A549 (cell line): Measurements from ENCODE around the gene RNF43. TPM values are rescaled to one million over a fixed set of nuclear protein-coding genes. Genes with fewer than 3 reads are reported as not detected.
A peak's percentile ranks its signal among the peaks of the same experiment; 100 is the strongest.

Source experiments
- ATAC-seq, 2 experiments: fragments of 200-7000 bp in 1 of 2; fragments of >200 bp in 1 of 2; cut with Nextera tagmentation in 1 of 2; cut with Tn5 transposase in 1 of 2; 3 replicates each; pipeline versions ENCODE4 v1.8.0 to v1.9.1; 2018 to 2020; ENCODE audit warnings: mild to moderate bottlenecking in 1 of 2, moderate library complexity in 1 of 2
- CTCF ChIA-PET: fragments of 300-600 bp; sonication (Branson Sonifier 250); formaldehyde crosslinking; extraction: SDS; loops from one replicate; lab custom pipeline; 2021; ENCODE audit warnings: antibody characterized with exemption, inconsistent platforms; lab: Yijun Ruan, JAX
- POLR2A ChIA-PET: fragments of 350-600 bp; formaldehyde crosslinking; extraction: SDS; loops from one replicate; lab custom pipeline; 2021; ENCODE audit warnings: antibody characterized with exemption, inconsistent platforms; lab: Yijun Ruan, JAX
- DNase-seq, 2 experiments: peaks; one replicate each; pipeline versions ENCODE4 v3.0.0 to v3.0.0-alpha.2; 2011 to 2016; ENCODE audit warnings: low read depth in 1 of 2, low spot score in 1 of 2
- FAIRE-seq: peaks from 2 replicates; lab custom pipeline; 2011; peaks lifted over from hg19 to GRCh38; lab: Jason Lieb, UNC
- H3K27ac ChIP-seq, 2 experiments: fragments of >200 bp; sonication (Bioruptor Twin); formaldehyde crosslinking; 3 replicates each; pipeline ENCODE4 v1.5.1; 2016 to 2017
- H3K4me1 ChIP-seq: fragments of >200 bp; sonication (Bioruptor Twin); formaldehyde crosslinking; 3 replicates; pipeline ENCODE4 v1.6.1; 2016
- H3K4me2 ChIP-seq: fragments of >200 bp; sonication (Bioruptor Twin); formaldehyde crosslinking; 3 replicates; pipeline ENCODE4 v1.6.1; 2016
- H3K4me3 ChIP-seq: fragments of >200 bp; sonication (Bioruptor Twin); formaldehyde crosslinking; 3 replicates; pipeline ENCODE4 v1.5.1; 2016
- H3K9me3 ChIP-seq: fragments of >200 bp; sonication (Bioruptor Twin); formaldehyde crosslinking; 3 replicates; pipeline ENCODE4 v1.6.1; 2016
- CBX8 ChIP-seq: fragments of 200-600 bp; sonication (generic); IDR thresholded peaks from 2 replicates; pipeline ENCODE4 v1.6.1; 2016
- CHD2 ChIP-seq: fragments of 150-350 bp; IDR thresholded peaks from 2 replicates; pipeline ENCODE4 v1.6.1; 2014; ENCODE audit warnings: low read length; ENCODE audit not compliant: partially characterized antibody
- ESRRA ChIP-seq: fragments of 150-350 bp; IDR thresholded peaks from 2 replicates; pipeline ENCODE4 v1.6.1; 2014; ENCODE audit warnings: mild to moderate bottlenecking, low read length, borderline replicate concordance
- FOSB ChIP-seq: fragments of 250-450 bp; sonication (Bioruptor Pico); IDR thresholded peaks from 2 replicates; pipeline ENCODE4 v1.5.0; 2020; ENCODE audit warnings: mild to moderate bottlenecking, moderate library complexity
- HOXB13 ChIP-seq: fragments of 250-450 bp; sonication (Bioruptor Pico); IDR thresholded peaks from 2 replicates; pipeline ENCODE4 v1.5.0; 2020; ENCODE audit warnings: low read depth, mild to moderate bottlenecking, moderate library complexity
- JUN ChIP-seq, 2 experiments: fragments of >200 bp; sonication (Bioruptor Twin); formaldehyde crosslinking; IDR thresholded peaks; 2 replicates in 1 of 2; 3 replicates in 1 of 2; pipeline ENCODE4 v1.6.1; 2016 to 2017
- MAFK ChIP-seq: fragments of 450-650 bp; IDR thresholded peaks from 2 replicates; pipeline ENCODE4 v1.6.1; 2014; ENCODE audit not compliant: partially characterized antibody
- MYC ChIP-seq: IDR thresholded peaks from 2 replicates; pipeline ENCODE4 v1.6.1; 2012; ENCODE audit warnings: mild to moderate bottlenecking, inconsistent platforms, low read length, improper control_type of control experiment, borderline replicate concordance
- POLR2AphosphoS2 ChIP-seq: conservative IDR thresholded peaks from 2 replicates; pipeline ENCODE4 v1.6.1; 2012; ENCODE audit warnings: low read length, improper control_type of control experiment, inconsistent platforms
- RARB ChIP-seq: fragments of 250-450 bp; sonication (Bioruptor Pico); IDR thresholded peaks from 2 replicates; pipeline ENCODE4 v1.8.0; 2021; ENCODE audit warnings: mild to moderate bottlenecking, moderate library complexity
- RNF2 ChIP-seq: fragments of 200-600 bp; sonication (generic); IDR thresholded peaks from 2 replicates; pipeline ENCODE4 v1.6.1; 2016; ENCODE audit warnings: low read depth, mild to moderate bottlenecking, antibody characterized with exemption, moderate library complexity, borderline replicate concordance
- SREBF2 ChIP-seq: fragments of 450-650 bp; IDR thresholded peaks from 2 replicates; pipeline ENCODE4 v1.6.1; 2014; ENCODE audit warnings: mild to moderate bottlenecking, moderate library complexity
- TFCP2L1 ChIP-seq: fragments of 250-450 bp; sonication (Bioruptor Pico); IDR thresholded peaks from 2 replicates; pipeline ENCODE4 v1.5.0; 2021; ENCODE audit warnings: mild to moderate bottlenecking
- ZSCAN20 ChIP-seq: fragments of 250-450 bp; sonication (Bioruptor Pico); IDR thresholded peaks from 2 replicates; pipeline ENCODE4 v1.8.0; 2022; ENCODE audit warnings: mild to moderate bottlenecking, moderate library complexity
- WGBS: methylation state at CpG from one replicate; pipeline ENCODE4 v1.1.6; 2017; ENCODE audit errors: missing lambda C conversion rate; 5-methylcytosine and 5-hydroxymethylcytosine counted together
- polyA plus RNA-seq, 4 experiments: library from polyadenylated mRNA; depleted of rRNA in 3 of 4; stranded (reverse); fragments of >200 nt; fragmentation: RNase III in 1 of 4; extraction: RNeasy Plus Mini Kit Qiagen cat#74134 plus additional on column Dnase treatment in 1 of 4; gene quantifications; 2 replicates in 3 of 4; 3 replicates in 1 of 4; pipeline ENCODE4 v1.2.3, GENCODE V29; 2011 to 2017
- TF ChIP-seq, protein P1 (sequence below): IDR thresholded peaks from 2 replicates; pipeline ENCODE4 v1.6.1; 2012
- TF ChIP-seq, protein P2 (sequence below): fragments of 250-450 bp; sonication (Bioruptor Pico); IDR thresholded peaks from 2 replicates; pipeline ENCODE4 v1.5.0; 2021; ENCODE audit warnings: mild to moderate bottlenecking, moderate library complexity, borderline replicate concordance
- TF ChIP-seq, protein P3 (sequence below): fragments of 200-600 bp; sonication (generic); IDR thresholded peaks from 2 replicates; pipeline ENCODE4 v1.6.1; 2016; ENCODE audit warnings: antibody characterized with exemption, mild to moderate bottlenecking, moderate library complexity

RNF43 gene
- polyA plus RNA-seq, 2 of the 4 experiments (the other 2 are of a cell fraction): 2.5 to 6.6 TPM

DNA sequence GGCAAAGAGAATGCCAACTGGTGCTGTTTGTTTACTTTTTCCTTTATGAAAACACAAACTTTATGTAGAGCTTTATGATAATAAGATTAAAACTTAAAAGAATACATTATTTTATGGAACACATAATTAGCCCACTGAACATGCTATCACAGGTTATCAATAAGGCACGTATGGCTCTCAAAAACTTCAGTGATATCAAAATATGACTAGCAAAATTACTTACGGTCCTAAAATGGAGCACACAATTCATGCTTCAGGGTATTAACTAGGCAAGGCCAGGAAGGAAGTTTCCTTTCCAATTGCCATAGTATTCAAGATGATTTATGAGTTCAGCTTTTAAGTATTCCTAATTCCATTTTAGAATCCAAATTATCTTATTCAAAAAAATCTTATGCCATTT, 3.6 kb downstream of the RNF43 start (continued):
- TF ChIP-seq, protein P1, sequence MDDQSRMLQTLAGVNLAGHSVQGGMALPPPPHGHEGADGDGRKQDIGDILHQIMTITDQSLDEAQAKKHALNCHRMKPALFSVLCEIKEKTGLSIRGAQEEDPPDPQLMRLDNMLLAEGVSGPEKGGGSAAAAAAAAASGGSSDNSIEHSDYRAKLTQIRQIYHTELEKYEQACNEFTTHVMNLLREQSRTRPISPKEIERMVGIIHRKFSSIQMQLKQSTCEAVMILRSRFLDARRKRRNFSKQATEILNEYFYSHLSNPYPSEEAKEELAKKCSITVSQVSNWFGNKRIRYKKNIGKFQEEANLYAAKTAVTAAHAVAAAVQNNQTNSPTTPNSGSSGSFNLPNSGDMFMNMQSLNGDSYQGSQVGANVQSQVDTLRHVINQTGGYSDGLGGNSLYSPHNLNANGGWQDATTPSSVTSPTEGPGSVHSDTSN: no peak
- TF ChIP-seq CBX8: no peak
- no peak for TF ChIP-seq CHD2
- no peak for TF ChIP-seq JUN (IDR thresholded peaks at IDR 0.05)
- TF ChIP-seq ZSCAN20: no peak
- no peak for TF ChIP-seq POLR2AphosphoS2
- TF ChIP-seq, protein P2, sequence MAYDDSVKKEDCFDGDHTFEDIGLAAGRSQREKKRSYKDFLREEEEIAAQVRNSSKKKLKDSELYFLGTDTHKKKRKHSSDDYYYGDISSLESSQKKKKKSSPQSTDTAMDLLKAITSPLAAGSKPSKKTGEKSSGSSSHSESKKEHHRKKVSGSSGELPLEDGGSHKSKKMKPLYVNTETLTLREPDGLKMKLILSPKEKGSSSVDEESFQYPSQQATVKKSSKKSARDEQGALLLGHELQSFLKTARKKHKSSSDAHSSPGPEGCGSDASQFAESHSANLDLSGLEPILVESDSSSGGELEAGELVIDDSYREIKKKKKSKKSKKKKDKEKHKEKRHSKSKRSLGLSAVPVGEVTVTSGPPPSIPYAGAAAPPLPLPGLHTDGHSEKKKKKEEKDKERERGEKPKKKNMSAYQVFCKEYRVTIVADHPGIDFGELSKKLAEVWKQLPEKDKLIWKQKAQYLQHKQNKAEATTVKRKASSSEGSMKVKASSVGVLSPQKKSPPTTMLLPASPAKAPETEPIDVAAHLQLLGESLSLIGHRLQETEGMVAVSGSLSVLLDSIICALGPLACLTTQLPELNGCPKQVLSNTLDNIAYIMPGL (CRISPR knock-in tag): no peak

DNA sequence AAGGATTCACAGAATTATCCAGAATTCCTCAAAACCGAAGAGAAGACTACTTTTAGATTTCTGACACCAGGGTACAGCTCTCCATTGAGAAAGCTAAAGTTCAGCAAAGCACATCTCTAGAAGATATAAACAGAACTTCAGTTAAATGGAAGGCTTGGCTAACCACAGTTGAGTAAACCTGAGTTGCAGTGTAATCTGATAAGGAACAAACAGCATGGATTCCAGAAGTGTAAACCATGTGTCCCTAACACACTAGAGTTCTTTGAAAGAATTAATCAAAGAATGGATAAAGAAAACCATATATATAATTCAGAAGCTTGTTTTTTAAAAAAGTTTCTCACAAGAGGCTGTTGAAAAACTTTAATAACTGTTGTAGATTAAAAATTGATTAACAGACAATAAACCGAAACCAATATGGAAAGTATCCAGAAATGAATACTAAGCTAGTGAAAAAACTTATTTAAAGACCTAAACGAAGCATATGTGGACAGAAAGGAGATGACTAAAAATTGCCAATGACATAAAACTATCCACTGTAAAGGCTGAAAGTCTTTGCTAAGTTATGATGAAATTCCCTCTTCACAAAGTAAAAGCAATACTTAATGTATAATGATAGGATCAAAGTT, 4.3 kb downstream of the RNF43 start:
- POLR2A ChIA-PET: interaction anchor here (1.3 kb wide), 1 partner anchor 61 kb away, joined by 7 read pairs; the partner anchor contains the start of gene SUPT4H1

DNA sequence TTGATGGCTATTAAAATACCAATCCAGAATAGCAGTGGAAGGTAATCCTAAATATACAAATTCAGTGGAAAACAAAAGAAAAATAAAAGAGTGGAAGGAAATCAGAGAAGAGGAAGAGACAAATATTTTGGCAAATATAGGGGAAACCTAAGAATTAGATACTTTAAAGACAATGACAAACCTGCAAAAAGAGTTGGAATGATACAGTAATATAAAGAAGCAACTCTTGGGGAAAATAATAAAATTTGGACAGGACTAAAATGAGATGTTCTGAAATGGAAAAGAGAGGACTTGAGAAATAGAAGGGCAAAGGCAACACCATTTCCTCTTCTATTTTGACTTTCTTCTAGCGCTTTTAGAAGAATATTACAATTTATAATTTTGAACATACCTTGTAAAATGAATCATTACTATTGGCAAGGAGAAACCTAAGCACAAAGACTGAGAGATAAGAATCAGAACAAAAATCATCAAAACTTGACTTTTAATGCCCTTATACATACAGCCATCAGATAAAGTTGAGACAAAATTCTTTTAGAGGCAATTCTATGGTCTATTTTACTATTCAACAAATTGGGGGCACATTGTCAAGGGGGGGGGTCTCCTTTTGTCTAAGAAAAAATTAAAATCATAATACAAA, 5.2 kb downstream of the RNF43 start:
- Histone ChIP-seq H3K9me3 (no peaks in the 10 kb centered on the region), H3K27ac (no peak overlapping the region), H3K4me3 (no peak overlapping the region), H3K4me1 (peaks cover 39% of the 10 kb centered on the region; the same call in 2 of the 3 replicates), H3K4me2 (peak overlapping the region; percentile 79)
- ATAC-seq (no peak), DNase-seq (no peak), FAIRE-seq (no peak)
- CTCF ChIA-PET: interaction anchor here (1.0 to 9.9 kb wide), 4 partner anchors 38 to 95 kb away, joined by 3 to 232 read pairs (median 8); no protein-coding TSS in a partner anchor
- WGBS: 86% methylated on average over 1 of the region's 1 CpG
- TF ChIP-seq FOSB (CRISPR knock-in tag): no peak
- TF ChIP-seq TFCP2L1 (CRISPR knock-in tag): no peak
- TF ChIP-seq, protein P3, sequence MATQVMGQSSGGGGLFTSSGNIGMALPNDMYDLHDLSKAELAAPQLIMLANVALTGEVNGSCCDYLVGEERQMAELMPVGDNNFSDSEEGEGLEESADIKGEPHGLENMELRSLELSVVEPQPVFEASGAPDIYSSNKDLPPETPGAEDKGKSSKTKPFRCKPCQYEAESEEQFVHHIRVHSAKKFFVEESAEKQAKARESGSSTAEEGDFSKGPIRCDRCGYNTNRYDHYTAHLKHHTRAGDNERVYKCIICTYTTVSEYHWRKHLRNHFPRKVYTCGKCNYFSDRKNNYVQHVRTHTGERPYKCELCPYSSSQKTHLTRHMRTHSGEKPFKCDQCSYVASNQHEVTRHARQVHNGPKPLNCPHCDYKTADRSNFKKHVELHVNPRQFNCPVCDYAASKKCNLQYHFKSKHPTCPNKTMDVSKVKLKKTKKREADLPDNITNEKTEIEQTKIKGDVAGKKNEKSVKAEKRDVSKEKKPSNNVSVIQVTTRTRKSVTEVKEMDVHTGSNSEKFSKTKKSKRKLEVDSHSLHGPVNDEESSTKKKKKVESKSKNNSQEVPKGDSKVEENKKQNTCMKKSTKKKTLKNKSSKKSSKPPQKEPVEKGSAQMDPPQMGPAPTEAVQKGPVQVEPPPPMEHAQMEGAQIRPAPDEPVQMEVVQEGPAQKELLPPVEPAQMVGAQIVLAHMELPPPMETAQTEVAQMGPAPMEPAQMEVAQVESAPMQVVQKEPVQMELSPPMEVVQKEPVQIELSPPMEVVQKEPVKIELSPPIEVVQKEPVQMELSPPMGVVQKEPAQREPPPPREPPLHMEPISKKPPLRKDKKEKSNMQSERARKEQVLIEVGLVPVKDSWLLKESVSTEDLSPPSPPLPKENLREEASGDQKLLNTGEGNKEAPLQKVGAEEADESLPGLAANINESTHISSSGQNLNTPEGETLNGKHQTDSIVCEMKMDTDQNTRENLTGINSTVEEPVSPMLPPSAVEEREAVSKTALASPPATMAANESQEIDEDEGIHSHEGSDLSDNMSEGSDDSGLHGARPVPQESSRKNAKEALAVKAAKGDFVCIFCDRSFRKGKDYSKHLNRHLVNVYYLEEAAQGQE: no peak
- no peak for TF ChIP-seq HOXB13 (CRISPR knock-in tag)
- TF ChIP-seq SREBF2: no peak
- no peak for TF ChIP-seq RNF2
- TF ChIP-seq MAFK: no peak
- POLR2A ChIA-PET: no interaction called here

More for the DNA sequence above, 4.3 kb downstream of the RNF43 start:
- TF ChIP-seq MYC: 0 out of 2 replicates have a peak, but pooled peaks have one; percentile 25
- no peak for TF ChIP-seq RARB (CRISPR knock-in tag)
- TF ChIP-seq ESRRA: no peak
- Histone ChIP-seq H3K9me3 (no peaks in the 10 kb centered on the region), H3K4me2 (peak overlapping the region; percentile 79), H3K27ac (no peak overlapping the region), H3K4me1 (peaks cover 43% of the 10 kb centered on the region; the same call in 2 of the 3 replicates), H3K4me3 (no peak overlapping the region; the same call in 2 of the 3 replicates)
- peak; percentile 90 for FAIRE-seq
- CTCF ChIA-PET: interaction anchor here (0.6 to 9.9 kb wide), 6 partner anchors 11 to 96 kb away, joined by 3 to 232 read pairs (median 3); no protein-coding TSS in a partner anchor
- ATAC-seq: no peak
- no peak for DNase-seq
- 42% methylated on average over 3 of the region's 3 CpGs for WGBS
